Esophagus squamous epithelium (tissue), 5 donors: ENCODE measurements around the gene LAMA5. TPM values are rescaled to one million over a fixed set of nuclear protein-coding genes. Genes with fewer than 3 reads are reported as not detected.

Experiments used
- DNase-seq: peaks from one replicate; lab custom pipeline; 2025; lab: John Stamatoyannopoulos, UW
- H3K27ac ChIP-seq, 4 donors: fragments of 200-600 bp; sonication (generic); one replicate each; pipeline ENCODE4 v1.5.1; 2016 to 2019; ENCODE audit warnings: mild to moderate bottlenecking in 1 of 4
- H3K27me3 ChIP-seq, 4 donors: fragments of 200-600 bp; sonication (generic); 1 replicate in 3 of 4; 2 replicates in 1 of 4; pipeline versions ENCODE4 v1.5.1 to v1.6.0; 2017 to 2021; ENCODE audit warnings: antibody characterized with exemption in 1 of 4
- H3K36me3 ChIP-seq, 3 donors: fragments of 200-600 bp; sonication (generic); one replicate each; pipeline ENCODE4 v1.5.1; 2016 to 2019
- H3K4me1 ChIP-seq, 3 donors: fragments of 200-600 bp; sonication (generic); one replicate each; pipeline ENCODE4 v1.5.1; 2017 to 2019
- H3K4me3 ChIP-seq, 4 donors: fragments of 200-600 bp; sonication (generic); 1 replicate in 3 of 4; 2 replicates in 1 of 4; pipeline ENCODE4 v1.5.1; 2016 to 2019; ENCODE audit warnings: mild to moderate bottlenecking in 2 of 4, moderate library complexity in 1 of 4
- H3K9me3 ChIP-seq, 3 donors: fragments of 200-600 bp; sonication (generic); one replicate each; pipeline ENCODE4 v1.5.1; 2016 to 2019
- POLR2A ChIP-seq, 4 donors: fragments of 450-650 bp; IDR thresholded peaks; one replicate each; pipeline ENCODE4 v1.6.1; 2017; ENCODE audit warnings: antibody characterized with exemption in 4 of 4, mild to moderate bottlenecking in 4 of 4, moderate library complexity in 3 of 4
- WGBS, 2 donors: methylation state at CpG; one replicate each; pipeline ENCODE4 v1.1.5; 2018; 5-methylcytosine and 5-hydroxymethylcytosine counted together
- intact Hi-C: fragments of 100-400 bp; cut with DNase I; formaldehyde crosslinking; loops from one replicate; pipeline ENCODE4 v1.15.0; 2022
- total RNA-seq, 4 donors: library from RNA; depleted of rRNA; stranded (reverse); fragments of >200 nt; gene quantifications; one replicate each; pipeline ENCODE4 v1.1.0, GENCODE V29; 2016
- TF ChIP-seq, protein P1 (sequence below), 6 experiments: fragments of 450-650 bp in 4 of 6; fragments of 200-600 bp in 2 of 6; sonication (generic) in 2 of 6; IDR thresholded peaks; one replicate each; pipeline ENCODE4 v1.5.1; 2016 to 2019; ENCODE audit warnings: antibody characterized with exemption in 6 of 6, mild to moderate bottlenecking in 4 of 6, moderate library complexity in 4 of 6
- donor health status: DM: yes; HTN: yes; CAD: no.

Gene LAMA5
- total RNA-seq, 4 donors from 2014 or later, result 60.4 to 127 (median 98.9) TPM

GRCh38 chr20:62354031-62354808 is 12.9 kb downstream of the LAMA5 start:
- no peak for DNase-seq
- intact Hi-C loops, result no loop called here
- Histone ChIP-seq H3K27me3 (no peaks in the 10 kb centered on the region), H3K36me3 (peaks cover 6 to 32% (median 7%) of the 10 kb centered on the region in 3 donors), H3K4me3 (no peak overlapping the region), H3K4me1 (peaks cover 75 to 96% (median 86%) of the 10 kb centered on the region in 3 donors), H3K27ac (peak overlapping the region; percentile 91 to 93 (median 92)), H3K9me3 (no peaks in the 10 kb centered on the region)
- WGBS, 2 donors, result 33 to 37% methylated on average over 2 to 6 of the region's 14 CpGs
- TF ChIP-seq POLR2A (IDR thresholded peaks at IDR 0.05), result no peak
- TF ChIP-seq, protein P1, sequence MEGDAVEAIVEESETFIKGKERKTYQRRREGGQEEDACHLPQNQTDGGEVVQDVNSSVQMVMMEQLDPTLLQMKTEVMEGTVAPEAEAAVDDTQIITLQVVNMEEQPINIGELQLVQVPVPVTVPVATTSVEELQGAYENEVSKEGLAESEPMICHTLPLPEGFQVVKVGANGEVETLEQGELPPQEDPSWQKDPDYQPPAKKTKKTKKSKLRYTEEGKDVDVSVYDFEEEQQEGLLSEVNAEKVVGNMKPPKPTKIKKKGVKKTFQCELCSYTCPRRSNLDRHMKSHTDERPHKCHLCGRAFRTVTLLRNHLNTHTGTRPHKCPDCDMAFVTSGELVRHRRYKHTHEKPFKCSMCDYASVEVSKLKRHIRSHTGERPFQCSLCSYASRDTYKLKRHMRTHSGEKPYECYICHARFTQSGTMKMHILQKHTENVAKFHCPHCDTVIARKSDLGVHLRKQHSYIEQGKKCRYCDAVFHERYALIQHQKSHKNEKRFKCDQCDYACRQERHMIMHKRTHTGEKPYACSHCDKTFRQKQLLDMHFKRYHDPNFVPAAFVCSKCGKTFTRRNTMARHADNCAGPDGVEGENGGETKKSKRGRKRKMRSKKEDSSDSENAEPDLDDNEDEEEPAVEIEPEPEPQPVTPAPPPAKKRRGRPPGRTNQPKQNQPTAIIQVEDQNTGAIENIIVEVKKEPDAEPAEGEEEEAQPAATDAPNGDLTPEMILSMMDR (IDR thresholded peaks at IDR 0.05), result no peak

- intact Hi-C loops, result no loop called here
- H3K36me3 ChIP-seq, result peaks cover 6 to 37% (median 7%) of the 10 kb centered on the region in 3 donors
- DNase-seq, result no peak
These were observed 13.7 kb downstream of the LAMA5 start for GRCh38 chr20:62353289-62354030.

DNA sequence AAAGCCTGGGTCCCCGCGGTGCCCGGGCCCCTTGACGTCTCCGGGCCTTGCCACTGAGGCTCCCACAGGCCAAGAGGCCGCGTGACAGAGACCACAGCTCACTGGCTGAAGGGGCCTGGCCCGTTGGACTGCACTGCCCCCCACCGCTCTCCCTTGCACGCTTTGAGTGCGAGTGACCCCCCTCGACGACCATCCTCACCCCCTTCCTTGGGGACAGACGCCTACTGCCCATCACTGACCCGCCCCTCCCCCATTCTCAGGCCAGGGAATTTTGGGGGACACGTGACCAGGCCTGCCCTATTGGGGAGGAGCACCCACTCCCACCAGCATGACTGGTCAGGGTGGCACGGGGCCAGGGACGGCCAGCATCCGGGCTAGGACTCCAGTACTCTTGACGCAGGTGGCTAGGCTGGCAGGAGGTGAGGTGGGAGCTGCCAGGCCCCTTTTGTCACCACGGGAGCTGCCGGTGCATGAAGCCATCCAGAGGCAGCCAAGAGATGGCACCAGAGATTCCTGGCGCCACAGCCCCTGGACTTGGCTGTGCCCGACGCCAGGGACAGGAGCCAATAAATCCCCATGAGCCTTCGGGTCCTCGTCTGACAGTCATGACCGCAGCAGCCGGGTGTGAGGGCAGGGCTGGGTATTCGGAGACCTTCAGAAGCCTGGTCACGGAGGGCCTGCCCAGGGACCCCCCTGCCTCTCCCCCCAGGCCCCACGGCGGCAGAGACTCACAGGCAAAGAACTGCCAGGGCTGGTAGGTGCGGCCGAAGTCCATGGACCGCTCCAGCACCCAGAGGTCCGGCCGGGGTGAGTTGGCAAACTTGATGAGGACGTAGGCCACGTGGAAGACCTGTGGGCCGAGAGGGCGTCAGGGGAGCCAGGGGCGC is 14.5 kb downstream of the LAMA5 start:
- H3K9me3 ChIP-seq, result no peaks in the 10 kb centered on the region
- intact Hi-C loops, result no loop called here
- DNase-seq, result no peak
- H3K27me3 ChIP-seq, result no peaks in the 10 kb centered on the region
- H3K4me1 ChIP-seq, result peaks cover 60 to 81% (median 70%) of the 10 kb centered on the region in 3 donors
- TF ChIP-seq, protein P1 (IDR thresholded peaks at IDR 0.05), result peak in 4 of 6 experiments; percentile 16 to 41 (median 32)
- no peak for TF ChIP-seq POLR2A (IDR thresholded peaks at IDR 0.05)
- 58% methylated on average over 16 of the region's 43 CpGs; no CpG with 5 or more reads in 1 of the 2 donors for WGBS, 2 donors
- H3K36me3 ChIP-seq, result peaks cover 6 to 46% (median 7%) of the 10 kb centered on the region in 3 donors
- H3K4me3 ChIP-seq, result no peak overlapping the region
- peak overlapping the region; percentile 91 to 93 (median 92) for H3K27ac ChIP-seq

More at GRCh38 chr20:62353289-62354030, 13.7 kb downstream of the LAMA5 start:
- Histone ChIP-seq H3K4me3 (no peak overlapping the region), H3K27me3 (no peaks in the 10 kb centered on the region), H3K27ac (peak overlapping the region; percentile 91 to 93 (median 92)), H3K9me3 (no peaks in the 10 kb centered on the region), H3K4me1 (peaks cover 68 to 89% (median 79%) of the 10 kb centered on the region in 3 donors)
- WGBS, 2 donors, result 60 to 80% methylated on average over 1 to 2 of the region's 16 CpGs
- TF ChIP-seq POLR2A (IDR thresholded peaks at IDR 0.05), result no peak
- TF ChIP-seq, protein P1 (IDR thresholded peaks at IDR 0.05), result no peak

DNA sequence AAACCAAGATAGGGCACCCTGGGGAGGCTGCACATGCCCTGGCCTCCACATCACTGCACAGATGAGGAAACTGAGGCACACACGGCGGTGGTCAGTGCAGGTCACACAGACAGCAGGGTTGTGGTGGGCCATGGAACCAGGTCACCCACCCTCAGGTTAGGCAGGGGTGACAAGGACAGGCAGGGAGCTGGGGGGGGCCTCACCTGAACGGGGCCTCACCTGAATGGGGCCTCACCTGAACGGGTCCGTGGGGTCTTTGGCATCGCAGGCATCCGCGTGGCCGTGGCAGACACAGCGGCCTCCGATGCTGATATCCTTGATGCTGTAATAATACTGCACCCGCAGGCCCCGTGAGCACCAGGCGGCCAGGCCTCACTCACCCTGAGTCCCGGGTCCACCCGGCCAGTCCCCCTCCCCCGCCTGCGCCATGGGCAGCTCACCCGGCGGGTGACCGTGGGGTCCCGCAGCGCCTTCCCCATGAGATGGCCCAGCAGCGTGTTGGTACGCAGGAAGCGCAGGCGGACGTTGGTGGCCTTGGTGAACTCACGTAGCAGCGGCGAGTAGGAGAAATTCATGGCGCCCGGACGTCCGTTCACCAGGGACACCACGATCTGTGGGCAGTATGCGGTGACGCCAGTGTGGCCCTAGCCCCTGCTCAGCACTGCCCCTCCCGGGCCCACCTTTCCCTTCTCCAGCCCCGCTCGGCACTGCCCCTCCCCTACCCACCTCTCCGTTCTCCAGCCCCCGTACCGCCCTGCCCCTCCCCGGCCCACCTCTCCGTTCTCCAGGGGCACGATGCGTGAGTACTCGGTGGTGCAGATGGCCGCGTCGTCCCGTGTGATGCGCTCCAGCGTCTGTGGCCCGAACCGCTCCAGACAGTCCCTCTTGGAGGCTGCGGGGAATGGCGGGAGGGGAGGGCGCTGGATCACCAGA is 15.4 kb downstream of the LAMA5 start:
- H3K4me3 ChIP-seq, result no peak overlapping the region
- H3K36me3 ChIP-seq, result peaks cover 6 to 55% (median 11%) of the 10 kb centered on the region in 3 donors
- no peaks in the 10 kb centered on the region for H3K27me3 ChIP-seq
- no peak for DNase-seq
- WGBS, 2 donors, result 89% methylated on average over 26 to 32 of the region's 60 CpGs
- intact Hi-C loops, result no loop called here
- H3K4me1 ChIP-seq, result peaks cover 51 to 71% (median 61%) of the 10 kb centered on the region in 3 donors
- peak overlapping the region; percentile 91 to 93 (median 92) for H3K27ac ChIP-seq
- no peak for TF ChIP-seq POLR2A (IDR thresholded peaks at IDR 0.05)
- TF ChIP-seq, protein P1 (IDR thresholded peaks at IDR 0.05), result no peak
- no peaks in the 10 kb centered on the region for H3K9me3 ChIP-seq
